HFF-Myc (cell line): ENCODE data around the gene PRICKLE2.

Source experiments
- DNase-seq: peaks from one replicate; pipeline ENCODE4 v3.0.0-alpha.2; 2011; ENCODE audit warnings: low read depth; ENCODE audit errors: extremely low read depth
- H3K4me3 ChIP-seq: replicated peaks from 2 replicates; pipeline ENCODE4 v1.5.1; 2011; ENCODE audit warnings: low read depth, mild to moderate bottlenecking, control low read depth, low read length
- TF ChIP-seq, protein P1 (sequence below): IDR thresholded peaks from 2 replicates; pipeline ENCODE4 v1.5.1; 2012; ENCODE audit warnings: mild to moderate bottlenecking, low read depth, low read length, control low read depth; ENCODE audit errors: missing control alignments

The PRICKLE2 gene

DNA sequence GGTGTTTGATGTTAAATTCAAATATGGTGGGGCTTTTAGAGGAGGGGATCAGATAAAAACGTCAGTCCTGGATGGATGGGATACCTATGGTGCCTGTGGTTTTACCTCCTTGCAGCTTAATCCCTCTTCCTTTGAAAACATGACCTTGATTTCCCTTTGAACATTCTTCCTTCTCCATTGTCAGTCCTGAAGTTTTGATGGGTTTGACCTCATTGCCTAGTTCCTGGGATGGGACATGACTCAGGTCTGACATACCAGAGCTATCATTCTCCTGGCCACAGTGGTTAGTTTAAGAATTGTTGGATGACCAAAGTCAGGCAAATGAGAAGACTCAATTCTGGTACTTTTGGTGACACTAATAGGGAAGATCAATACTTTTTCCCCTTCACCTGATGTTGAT is 87.2 kb downstream of the PRICKLE2 start:
- TF ChIP-seq, protein P1, sequence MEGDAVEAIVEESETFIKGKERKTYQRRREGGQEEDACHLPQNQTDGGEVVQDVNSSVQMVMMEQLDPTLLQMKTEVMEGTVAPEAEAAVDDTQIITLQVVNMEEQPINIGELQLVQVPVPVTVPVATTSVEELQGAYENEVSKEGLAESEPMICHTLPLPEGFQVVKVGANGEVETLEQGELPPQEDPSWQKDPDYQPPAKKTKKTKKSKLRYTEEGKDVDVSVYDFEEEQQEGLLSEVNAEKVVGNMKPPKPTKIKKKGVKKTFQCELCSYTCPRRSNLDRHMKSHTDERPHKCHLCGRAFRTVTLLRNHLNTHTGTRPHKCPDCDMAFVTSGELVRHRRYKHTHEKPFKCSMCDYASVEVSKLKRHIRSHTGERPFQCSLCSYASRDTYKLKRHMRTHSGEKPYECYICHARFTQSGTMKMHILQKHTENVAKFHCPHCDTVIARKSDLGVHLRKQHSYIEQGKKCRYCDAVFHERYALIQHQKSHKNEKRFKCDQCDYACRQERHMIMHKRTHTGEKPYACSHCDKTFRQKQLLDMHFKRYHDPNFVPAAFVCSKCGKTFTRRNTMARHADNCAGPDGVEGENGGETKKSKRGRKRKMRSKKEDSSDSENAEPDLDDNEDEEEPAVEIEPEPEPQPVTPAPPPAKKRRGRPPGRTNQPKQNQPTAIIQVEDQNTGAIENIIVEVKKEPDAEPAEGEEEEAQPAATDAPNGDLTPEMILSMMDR: no peak
- no peak overlapping the region for H3K4me3 ChIP-seq
- no peak for DNase-seq

DNA sequence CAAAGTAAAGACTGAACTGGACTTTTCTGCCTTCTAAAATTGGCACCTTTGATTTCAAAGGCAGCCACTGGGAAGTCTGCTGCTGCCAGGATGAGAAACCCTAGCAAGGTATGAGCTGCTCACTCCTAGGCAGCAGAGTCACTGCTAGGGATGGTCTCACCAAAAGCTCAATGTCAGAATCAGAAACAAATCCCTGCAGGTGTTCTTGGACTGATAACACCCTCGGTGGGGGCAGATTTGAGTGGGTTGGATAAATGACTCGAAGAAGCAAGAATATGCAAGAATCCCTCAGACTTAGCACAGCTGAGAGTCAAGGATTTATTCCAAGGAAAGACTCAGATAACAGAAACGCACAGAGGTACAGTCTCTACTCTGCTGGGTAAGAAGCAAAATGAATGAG is 90.4 kb downstream of the PRICKLE2 start:
- DNase-seq: no peak
- no peak overlapping the region for H3K4me3 ChIP-seq
- TF ChIP-seq, protein P1: no peak

GRCh38 chr3:64133987-64134386 is 91.3 kb downstream of the PRICKLE2 start:
- TF ChIP-seq, protein P1: no peak
- DNase-seq: no peak
- H3K4me3 ChIP-seq: no peak overlapping the region

DNA sequence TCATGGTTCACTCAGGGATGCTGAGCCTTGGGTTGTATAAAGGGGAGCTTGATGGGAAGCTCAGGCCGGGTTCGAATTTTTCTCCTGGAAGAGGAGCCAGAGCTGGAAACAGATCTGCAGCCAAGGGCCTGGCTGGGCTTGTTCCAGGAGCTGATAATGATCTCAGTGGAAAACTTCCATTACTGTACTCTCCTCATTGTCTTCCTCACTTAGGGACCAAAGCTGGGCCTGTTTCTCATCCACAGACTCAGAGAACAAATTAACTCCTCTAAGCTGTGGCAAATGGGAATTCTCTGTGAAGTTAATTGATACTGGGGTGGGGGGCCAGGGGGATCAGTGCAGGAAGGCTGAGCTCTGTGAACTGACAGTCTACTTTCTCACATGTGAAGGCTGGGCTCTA is 92.0 kb downstream of the PRICKLE2 start:
- TF ChIP-seq, protein P1: no peak
- no peak overlapping the region for H3K4me3 ChIP-seq

GRCh38 chr3:64131725-64132469 is 93.4 kb downstream of the PRICKLE2 start:
- no peak overlapping the region for H3K4me3 ChIP-seq
- TF ChIP-seq, protein P1: no peak
- DNase-seq: no peak

More for the DNA sequence above, 92.0 kb downstream of the PRICKLE2 start:
- DNase-seq: no peak

DNA sequence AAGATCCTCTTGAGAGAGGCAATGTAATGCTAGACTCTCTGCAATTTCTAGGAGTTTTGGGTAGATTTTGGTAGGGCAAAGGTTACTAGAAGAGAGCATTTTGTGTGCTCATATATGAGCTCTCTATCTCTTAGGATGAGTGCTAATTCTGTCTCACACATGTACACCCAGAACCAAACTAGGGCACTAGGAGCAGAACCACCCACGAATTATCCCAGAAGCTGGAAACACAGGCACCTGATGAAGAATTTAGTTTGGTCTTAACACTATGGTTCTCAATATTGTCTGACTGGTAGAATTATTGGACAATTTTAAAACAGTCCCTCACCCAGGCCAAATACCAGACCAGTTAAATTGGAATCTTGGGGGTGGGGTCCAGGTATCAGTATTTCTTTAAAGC is 94.8 kb downstream of the PRICKLE2 start:
- DNase-seq: no peak
- H3K4me3 ChIP-seq: no peak overlapping the region
- TF ChIP-seq, protein P1: no peak

DNA sequence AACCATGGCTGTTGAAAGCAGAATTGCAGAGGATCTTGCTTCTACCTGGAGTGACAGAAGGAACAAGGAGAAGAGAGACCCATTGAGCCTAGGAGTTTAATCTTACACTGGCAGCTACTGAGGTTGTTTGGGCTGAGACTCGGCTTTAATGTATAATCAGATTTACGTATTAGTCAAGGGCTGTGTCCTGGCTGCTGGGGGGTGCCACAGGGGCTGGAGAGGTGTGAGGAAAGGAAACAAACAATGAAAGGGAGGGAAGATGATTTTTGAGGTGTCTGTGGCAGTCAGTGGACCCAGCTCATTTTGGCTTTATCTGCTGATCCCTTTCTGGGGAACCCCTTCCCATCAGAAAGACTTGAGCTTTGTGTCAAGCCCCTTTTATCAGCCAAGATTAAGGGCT is 95.7 kb downstream of the PRICKLE2 start:
- no peak overlapping the region for H3K4me3 ChIP-seq
- DNase-seq: no peak
- TF ChIP-seq, protein P1: no peak
